Mesothelial cell of epicardium (in vitro differentiated cells): ENCODE data around the gene TMEM143. TPM values are rescaled to one million over a fixed set of nuclear protein-coding genes. Genes with fewer than 3 reads are reported as not detected.

Experiments
- DNase-seq, 2 experiments: peaks; one replicate each; pipeline ENCODE4 v3.0.0; 2021; ENCODE audit warnings: low spot score in 2 of 2; ENCODE audit not compliant: unreplicated experiment in 2 of 2
- H3K27ac Mint-ChIP-seq: 2 replicates; pipeline ENCODE4 v1.8.0; 2021; ENCODE audit warnings: mixed read lengths
- H3K27me3 Mint-ChIP-seq: 2 replicates; pipeline ENCODE4 v1.8.0; 2021; ENCODE audit warnings: low read depth, mixed read lengths
- H3K36me3 Mint-ChIP-seq: 2 replicates; pipeline ENCODE4 v1.8.0; 2021; ENCODE audit warnings: mixed read lengths
- H3K4me1 Mint-ChIP-seq: 2 replicates; pipeline ENCODE4 v1.8.0; 2021; ENCODE audit warnings: mixed read lengths
- H3K4me3 Mint-ChIP-seq: 2 replicates; pipeline ENCODE4 v1.8.0; 2021; ENCODE audit warnings: mild to moderate bottlenecking, moderate library complexity, mixed read lengths
- H3K9me3 Mint-ChIP-seq: 2 replicates; pipeline ENCODE4 v1.8.0; 2021; ENCODE audit warnings: mixed read lengths
- total RNA-seq: library from RNA; stranded (reverse); gene quantifications from 3 replicates; pipeline ENCODE4 v1.2.1, GENCODE V29; 2021
- TF ChIP-seq, protein P1 (sequence below): fragments of 200-600 bp; sonication (generic); IDR thresholded peaks from one replicate; pipeline ENCODE4 v1.5.0; 2021; ENCODE audit warnings: antibody characterized with exemption; ENCODE audit not compliant: unreplicated experiment

The TMEM143 gene
- total RNA-seq, result 8.2 to 11.7 TPM (median 8.6 TPM) in 3 replicates

DNA sequence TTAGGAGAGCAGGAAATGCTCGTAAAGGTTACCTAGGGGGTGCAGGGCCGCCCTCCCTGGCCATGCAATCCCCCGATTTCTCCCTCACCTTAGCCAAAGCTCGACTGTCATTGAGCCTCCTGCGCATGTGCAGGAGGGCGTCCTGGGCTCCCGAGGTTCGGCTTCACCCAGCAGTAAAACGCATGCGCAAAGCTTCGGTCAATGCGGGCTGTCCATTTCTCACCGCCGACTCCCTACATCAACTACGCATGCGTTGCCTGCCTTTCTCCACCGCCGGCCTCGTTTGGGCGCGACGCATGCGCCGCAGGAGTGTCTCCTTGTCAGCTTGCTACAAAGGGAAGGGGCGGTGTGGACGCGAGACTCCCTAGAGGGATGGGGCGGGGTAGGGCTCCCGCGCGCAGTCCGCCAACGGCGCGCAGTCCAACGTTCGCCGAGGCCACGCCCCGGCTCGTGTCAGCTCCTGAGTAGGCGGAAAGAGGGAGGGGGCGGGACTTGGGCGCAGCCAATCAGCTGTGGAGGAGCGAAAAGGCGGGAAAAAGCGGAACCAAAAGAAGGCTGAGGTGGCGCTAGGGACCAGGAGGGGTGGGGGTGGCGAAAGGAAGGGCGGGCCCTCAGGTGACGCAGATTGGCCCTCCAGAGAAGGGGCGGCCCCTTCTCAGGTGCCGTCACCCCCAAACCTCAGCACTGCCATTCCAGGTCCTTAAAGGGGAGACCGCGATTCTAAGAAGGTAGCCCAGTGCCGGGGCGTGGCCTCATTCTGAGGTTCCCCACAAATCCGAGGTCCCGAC lies at the start of gene TMEM143, which contains the start of gene SYNGR4:
TMEM143 (minus strand) TSS at position 131 of the 788 bp plus-strand sequence; CDS start at position 111, 20 bp downstream.
SYNGR4 (plus strand) TSS at position 558 of the 788 bp plus-strand sequence. CDS start 1,476 bp downstream, outside the sequence.
- Mint-ChIP-seq H3K27me3 (no peaks in the 10 kb centered on the region), H3K4me1 (peaks cover 3% of the 10 kb centered on the region)
- TF ChIP-seq, protein P1, sequence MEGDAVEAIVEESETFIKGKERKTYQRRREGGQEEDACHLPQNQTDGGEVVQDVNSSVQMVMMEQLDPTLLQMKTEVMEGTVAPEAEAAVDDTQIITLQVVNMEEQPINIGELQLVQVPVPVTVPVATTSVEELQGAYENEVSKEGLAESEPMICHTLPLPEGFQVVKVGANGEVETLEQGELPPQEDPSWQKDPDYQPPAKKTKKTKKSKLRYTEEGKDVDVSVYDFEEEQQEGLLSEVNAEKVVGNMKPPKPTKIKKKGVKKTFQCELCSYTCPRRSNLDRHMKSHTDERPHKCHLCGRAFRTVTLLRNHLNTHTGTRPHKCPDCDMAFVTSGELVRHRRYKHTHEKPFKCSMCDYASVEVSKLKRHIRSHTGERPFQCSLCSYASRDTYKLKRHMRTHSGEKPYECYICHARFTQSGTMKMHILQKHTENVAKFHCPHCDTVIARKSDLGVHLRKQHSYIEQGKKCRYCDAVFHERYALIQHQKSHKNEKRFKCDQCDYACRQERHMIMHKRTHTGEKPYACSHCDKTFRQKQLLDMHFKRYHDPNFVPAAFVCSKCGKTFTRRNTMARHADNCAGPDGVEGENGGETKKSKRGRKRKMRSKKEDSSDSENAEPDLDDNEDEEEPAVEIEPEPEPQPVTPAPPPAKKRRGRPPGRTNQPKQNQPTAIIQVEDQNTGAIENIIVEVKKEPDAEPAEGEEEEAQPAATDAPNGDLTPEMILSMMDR, result no peak

DNA sequence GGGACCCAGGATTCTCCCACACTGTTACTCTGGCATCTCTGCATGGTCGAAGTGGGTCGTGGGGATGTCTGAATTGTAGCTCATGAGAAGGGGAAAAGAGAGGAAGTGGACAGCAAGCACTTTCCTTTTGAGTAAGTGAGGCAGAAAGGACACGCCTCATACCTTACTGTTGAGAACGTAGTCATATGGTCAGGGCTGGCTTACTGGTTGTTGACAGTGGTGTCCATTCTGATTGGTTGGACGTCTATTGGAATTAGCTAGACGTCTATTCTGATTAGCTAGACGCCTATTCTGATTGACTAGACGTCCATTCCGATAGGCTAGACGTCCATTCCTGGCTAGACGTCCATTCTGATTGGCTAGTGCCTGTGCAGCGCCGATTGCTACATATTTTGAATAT lies 42.1 kb upstream of the TMEM143 start:
- Mint-ChIP-seq H3K4me3 (no peak overlapping the region), H3K4me1 (peaks cover 2% of the 10 kb centered on the region), H3K36me3 (no peaks in the 10 kb centered on the region), H3K9me3 (no peaks in the 10 kb centered on the region), H3K27me3 (no peaks in the 10 kb centered on the region), H3K27ac (no peak overlapping the region)
- DNase-seq, result no peak
- TF ChIP-seq, protein P1, result no peak

More for the DNA sequence above, at the start of gene TMEM143, which contains the start of gene SYNGR4:
- Mint-ChIP-seq H3K9me3 (no peaks in the 10 kb centered on the region), H3K4me3 (peak within 1 kb of the TSS; percentile 73), H3K36me3 (no peaks in the 10 kb centered on the region), H3K27ac (peak within 1 kb of the TSS; percentile 87)
- DNase-seq, result peak; percentile 97 to 99

DNA sequence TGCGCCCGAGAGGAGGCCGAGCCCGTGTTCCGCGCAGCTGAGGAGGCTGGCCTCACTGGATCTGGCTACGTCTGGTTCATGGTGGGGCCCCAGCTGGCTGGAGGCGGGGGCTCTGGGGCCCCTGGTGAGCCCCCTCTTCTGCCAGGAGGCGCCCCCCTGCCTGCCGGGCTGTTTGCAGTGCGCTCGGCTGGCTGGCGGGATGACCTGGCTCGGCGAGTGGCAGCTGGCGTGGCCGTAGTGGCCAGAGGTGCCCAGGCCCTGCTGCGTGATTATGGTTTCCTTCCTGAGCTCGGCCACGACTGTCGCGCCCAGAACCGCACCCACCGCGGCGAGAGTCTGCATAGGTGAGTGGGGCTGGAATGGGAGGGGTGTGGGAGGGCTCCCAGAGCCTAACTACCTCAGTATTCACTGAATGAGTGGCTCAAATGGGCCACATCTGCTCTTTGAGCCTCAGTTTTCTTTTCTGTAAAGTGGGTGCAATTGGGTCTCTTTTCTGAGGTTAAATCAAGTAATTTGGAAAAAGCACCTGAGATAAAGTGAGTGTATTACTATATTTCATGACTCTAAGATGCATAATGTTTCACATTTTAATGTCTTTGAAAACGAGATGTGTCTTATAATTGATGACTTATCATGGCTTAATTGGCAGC lies 41.4 kb upstream of the TMEM143 start:
- TF ChIP-seq, protein P1, result no peak
- Mint-ChIP-seq H3K27ac (no peak overlapping the region), H3K27me3 (no peaks in the 10 kb centered on the region), H3K4me1 (peaks cover 5% of the 10 kb centered on the region), H3K4me3 (no peak overlapping the region), H3K9me3 (no peaks in the 10 kb centered on the region), H3K36me3 (no peaks in the 10 kb centered on the region)
- DNase-seq, result no peak

- Mint-ChIP-seq H3K4me3 (no peak overlapping the region), H3K36me3 (no peaks in the 10 kb centered on the region), H3K9me3 (no peaks in the 10 kb centered on the region), H3K27me3 (no peaks in the 10 kb centered on the region), H3K4me1 (peaks cover 5% of the 10 kb centered on the region), H3K27ac (peak overlapping the region; percentile 57)
- TF ChIP-seq, protein P1, result no peak
- DNase-seq, result no peak
These were observed 39.9 kb upstream of the TMEM143 start for GRCh38 chr19:48403606-48404005.

- Mint-ChIP-seq H3K27ac (no peak overlapping the region), H3K36me3 (no peaks in the 10 kb centered on the region), H3K4me1 (peaks cover 23% of the 10 kb centered on the region), H3K9me3 (no peaks in the 10 kb centered on the region), H3K4me3 (no peak overlapping the region), H3K27me3 (peaks cover 8% of the 10 kb centered on the region)
- no peak for DNase-seq
- TF ChIP-seq, protein P1, result no peak
These were observed 37.5 kb upstream of the TMEM143 start for GRCh38 chr19:48401287-48401686.
